ENCODE measurements around the gene RPS6KL1.

DNA sequence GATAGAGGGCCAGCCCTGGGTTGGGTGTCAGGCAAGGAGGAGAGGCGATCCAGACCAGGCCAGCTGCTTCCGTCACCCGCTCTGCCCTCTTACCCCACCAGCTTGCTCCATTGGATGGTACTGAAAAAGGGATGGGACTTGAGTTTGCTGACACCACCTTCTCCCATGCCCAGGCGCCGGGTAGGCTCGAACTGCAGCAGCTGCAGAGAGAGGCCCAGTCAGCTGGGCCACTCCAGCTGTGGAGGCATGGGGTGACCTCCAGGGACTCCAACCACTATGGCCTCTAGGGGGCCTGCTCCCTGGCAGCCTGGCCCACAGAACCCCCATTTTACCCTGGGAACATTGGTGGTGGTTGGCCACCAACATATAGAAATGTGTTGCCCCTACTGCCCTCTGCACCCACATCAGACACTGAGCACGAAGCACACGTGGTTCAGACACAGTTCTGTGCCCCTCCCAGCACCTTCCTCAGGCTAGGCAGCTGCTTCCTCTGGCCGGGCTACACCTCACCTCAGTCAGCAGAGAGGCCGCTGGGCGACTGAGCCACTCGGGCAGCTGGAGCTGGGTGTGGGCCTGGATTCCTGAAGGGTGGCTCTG is 16.0 kb downstream of the RPS6KL1 start:
- TF ChIP-seq POLR2A (IDR thresholded peaks at IDR 0.05), result no peak
- TF ChIP-seq, protein P1, sequence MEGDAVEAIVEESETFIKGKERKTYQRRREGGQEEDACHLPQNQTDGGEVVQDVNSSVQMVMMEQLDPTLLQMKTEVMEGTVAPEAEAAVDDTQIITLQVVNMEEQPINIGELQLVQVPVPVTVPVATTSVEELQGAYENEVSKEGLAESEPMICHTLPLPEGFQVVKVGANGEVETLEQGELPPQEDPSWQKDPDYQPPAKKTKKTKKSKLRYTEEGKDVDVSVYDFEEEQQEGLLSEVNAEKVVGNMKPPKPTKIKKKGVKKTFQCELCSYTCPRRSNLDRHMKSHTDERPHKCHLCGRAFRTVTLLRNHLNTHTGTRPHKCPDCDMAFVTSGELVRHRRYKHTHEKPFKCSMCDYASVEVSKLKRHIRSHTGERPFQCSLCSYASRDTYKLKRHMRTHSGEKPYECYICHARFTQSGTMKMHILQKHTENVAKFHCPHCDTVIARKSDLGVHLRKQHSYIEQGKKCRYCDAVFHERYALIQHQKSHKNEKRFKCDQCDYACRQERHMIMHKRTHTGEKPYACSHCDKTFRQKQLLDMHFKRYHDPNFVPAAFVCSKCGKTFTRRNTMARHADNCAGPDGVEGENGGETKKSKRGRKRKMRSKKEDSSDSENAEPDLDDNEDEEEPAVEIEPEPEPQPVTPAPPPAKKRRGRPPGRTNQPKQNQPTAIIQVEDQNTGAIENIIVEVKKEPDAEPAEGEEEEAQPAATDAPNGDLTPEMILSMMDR (IDR thresholded peaks at IDR 0.05), result no peak
- TF ChIP-seq EP300 (IDR thresholded peaks at IDR 0.05), result no peak

Measured in suprapubic skin (tissue), 3 donors.